NCI-H345 (cell line): Measurements from ENCODE around the gene MAST4.
"Not testable (repeated sequence)": the region's sequence is repeated elsewhere in the genome, so short reads cannot be mapped to it uniquely, and the experiment has no call there.

Experiments
- DNase-seq: peaks from one replicate; lab custom pipeline; 2025; lab: John Stamatoyannopoulos, UW

The MAST4 gene

DNA sequence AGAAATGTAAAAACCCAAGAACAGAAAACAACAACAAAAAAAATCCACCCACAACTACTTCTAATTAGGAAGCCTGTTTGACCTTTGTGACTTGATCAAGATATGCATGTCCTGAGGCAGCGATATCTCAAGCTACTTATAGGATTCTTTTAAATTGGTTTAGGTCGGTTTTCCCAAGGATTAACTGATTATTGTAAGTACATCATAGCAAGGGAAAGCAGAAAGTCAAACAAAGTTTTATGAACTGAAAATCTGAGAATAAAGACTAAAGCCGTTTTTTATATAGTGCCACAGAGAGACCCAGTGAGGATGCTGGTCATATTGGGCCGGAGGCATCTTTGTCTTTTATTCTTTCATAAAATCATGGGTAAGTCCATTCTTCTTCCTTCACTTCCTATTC is 528.4 kb downstream of the MAST4 start:
- DNase-seq: no peak

DNA sequence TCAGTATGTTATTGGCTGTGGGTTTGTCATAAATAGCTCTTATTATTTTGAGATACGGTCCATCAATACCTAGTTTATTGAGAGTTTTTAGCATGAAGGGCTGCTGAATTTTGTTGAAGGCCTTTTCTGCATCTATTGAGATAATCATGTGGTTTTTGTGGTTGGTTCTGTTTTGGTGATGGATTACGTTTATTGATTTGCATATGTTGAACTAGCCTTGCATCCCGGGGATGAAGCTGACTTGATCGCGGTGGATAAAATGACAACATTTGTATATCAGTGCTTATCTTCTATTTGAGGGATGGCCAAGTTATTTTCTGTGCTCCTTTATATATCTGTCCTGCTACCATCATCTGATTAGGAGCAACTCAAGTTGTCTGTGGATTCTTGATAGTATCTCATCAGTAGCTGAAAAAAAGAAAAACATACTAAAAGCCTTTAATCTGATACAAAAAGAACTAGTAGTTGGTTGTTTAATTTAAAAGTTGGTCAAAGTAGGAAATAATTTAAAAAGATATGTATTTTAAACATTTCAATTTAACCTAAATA is 531.2 kb downstream of the MAST4 start:
- DNase-seq: not testable (repeated sequence)

DNA sequence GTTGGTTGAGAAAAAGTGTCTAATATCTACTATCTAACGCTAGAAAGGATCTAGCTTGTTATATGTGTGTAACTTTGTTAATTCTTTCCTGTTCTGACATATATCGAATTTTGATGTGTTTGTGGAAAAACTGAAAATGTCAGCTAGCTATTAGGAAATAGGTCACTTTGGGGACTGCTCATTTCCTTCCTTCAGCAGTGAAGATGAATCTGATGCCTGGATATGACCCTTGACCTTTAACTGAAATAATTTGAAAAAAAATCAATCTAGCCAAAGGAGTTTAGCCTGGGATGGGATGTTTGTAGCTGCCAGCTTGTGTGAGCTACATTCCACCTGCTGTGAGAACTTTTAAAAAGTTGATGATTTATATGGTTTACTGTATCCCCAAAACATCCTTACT is 533.6 kb downstream of the MAST4 start:
- DNase-seq: no peak

DNA sequence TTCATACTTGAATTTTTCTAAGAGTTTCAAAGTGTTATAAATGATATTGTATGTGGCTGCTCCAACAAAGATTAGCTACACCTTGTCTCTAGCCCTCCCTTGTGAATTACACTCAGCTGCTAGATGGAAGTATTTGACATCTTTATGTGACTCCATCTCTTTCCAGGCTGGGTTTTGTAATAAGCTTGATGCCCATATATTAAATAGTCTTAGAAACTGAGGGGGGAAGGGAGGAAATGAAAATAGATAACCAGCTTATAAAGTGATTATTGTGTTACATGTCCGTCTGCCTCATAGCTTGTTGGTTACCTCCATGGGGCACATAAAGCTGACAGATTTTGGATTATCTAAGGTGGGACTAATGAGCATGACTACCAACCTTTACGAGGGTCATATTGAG is 537.0 kb downstream of the MAST4 start:
- DNase-seq: peak; percentile 9

DNA sequence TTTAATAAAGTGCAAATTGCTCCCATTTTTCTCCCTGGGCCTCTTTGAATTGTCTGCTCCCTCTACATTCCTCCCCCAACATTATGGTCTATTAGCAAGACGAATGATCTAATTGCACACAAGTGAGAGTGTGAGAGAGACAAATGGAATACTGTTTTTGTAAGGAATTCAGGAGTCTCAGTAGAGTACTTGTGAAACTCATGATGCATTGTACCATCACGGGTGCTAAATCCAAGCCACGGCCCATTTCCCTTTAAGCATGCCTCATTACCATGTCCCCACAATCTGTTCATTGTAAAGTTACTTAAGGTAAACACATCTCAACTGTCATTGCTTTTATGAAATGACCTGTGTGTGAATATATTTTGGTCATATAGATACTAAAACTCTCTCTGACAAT is 537.6 kb downstream of the MAST4 start:
- DNase-seq: peak; percentile 88

DNA sequence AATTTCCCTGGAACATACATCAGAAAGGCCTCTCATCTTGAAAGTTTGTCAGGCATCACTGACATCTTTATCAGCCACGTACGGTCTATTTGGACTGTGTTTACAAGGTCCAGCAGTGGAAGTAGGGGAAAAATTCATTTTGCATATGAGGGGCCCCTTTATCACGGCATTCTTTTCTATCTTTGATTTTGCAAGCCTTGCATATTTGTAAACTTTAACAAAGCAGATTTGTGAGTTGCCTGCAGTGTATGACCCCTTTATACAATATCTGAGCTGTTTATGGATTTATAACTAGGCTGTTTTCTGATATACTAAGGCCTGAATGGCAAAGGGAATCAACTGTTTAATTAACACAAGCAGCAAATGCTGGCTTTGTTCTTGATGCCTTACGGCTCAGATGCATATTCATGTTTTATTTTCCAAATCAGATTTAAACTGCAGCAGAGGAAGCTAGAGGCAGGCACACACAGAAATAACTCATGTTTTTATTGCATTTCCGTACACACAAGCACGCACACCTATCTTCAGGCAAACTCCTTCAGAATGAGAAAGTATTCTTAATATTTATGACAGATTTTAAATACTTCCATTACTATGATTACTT is 539.3 kb downstream of the MAST4 start:
- no peak for DNase-seq

DNA sequence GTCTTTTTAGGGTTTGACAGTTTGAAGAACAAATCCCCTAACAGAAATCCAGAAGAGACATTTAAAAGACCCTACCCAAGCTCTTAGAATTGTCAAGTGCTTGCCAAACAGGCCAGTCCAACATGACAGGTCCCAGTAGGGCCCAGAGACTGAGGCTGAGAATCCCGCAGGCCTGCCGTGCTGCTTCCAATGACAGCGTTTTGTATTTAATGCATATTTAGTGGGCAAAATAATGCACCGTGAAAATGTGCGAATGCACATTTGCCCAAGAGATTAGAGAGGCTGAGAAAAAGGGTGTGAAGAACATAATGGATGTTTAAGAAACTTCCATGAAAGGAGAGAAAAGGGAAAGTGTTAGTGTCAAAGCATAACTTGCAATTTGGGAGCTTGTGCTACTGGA is 542.8 kb downstream of the MAST4 start:
- DNase-seq: no peak

DNA sequence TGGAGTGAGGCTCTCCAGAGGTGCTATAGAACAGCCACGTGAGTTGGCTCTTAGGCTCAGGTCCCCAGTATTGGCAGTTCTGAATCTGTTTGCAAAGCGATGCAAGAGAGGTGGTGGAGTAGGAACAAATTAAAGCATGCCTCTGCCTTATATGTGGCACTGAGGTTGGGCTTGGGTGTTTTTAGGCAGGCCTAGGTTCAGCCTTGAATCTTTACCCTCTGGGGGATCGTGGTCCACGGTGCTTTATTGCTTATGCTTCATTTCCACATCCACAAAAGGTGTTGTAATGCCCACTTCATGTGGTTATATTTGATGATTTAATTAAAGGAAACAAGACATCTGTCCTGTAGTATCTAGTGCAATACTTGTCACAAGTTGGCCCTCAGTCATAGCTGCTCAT is 544.2 kb downstream of the MAST4 start:
- no peak for DNase-seq

DNA sequence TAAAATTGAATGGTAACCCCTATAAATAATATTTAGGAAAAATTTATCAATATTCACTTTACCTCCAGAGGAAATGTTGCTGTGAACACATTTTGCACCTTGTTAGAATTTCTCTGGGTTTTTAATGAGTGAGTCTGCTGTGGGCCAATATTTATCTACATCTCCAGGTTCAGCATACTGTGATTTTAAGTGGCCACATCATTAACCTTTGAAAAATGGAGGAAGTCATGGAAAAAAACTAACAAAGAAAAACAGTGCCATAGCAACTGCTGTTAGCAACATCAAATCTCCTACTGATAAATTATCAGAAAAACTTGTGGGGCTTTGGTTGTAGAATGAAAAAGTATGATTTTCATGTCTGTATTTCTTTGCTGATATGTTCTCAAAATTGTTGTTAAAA is 545.5 kb downstream of the MAST4 start:
- peak; percentile 17 for DNase-seq

DNA sequence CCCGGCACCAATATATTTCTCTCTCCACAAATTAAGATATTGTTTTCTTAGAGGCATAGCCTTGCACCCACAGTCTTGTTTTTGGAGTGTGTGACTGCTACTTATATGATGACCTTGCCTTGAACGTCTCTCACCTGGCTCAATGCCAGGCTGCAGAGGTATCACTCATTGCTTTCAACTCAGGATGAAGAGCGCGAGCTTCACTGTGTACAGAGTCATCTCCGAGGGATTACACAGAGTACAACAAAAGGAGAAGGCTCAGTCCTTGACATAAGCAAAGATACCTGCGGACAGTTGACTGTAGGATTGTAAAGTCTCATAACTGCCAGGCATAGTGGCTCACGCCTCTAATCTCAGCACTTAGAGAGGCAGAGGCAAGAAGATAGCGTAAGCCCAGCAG is 546.6 kb downstream of the MAST4 start:
- DNase-seq: peak; percentile 42

DNA sequence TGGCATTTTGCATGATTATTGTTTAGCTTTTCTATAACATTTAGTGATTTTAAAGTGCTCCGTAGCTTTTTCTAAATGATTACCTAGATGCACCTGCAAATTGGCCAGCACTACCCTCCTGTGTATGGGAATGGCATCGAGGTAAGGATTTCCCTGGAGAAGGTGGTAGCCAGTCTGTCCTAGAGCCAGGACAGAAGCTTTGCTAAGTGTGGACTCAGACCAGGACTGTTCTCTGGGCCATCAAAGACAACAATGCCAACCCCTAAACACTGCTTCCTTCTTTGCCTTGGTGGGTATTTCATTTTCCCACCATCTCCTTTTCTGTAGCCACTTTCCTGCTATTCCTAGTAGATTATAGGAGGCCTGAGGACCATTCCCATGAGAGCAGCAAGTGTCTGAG is 547.4 kb downstream of the MAST4 start:
- DNase-seq: no peak

DNA sequence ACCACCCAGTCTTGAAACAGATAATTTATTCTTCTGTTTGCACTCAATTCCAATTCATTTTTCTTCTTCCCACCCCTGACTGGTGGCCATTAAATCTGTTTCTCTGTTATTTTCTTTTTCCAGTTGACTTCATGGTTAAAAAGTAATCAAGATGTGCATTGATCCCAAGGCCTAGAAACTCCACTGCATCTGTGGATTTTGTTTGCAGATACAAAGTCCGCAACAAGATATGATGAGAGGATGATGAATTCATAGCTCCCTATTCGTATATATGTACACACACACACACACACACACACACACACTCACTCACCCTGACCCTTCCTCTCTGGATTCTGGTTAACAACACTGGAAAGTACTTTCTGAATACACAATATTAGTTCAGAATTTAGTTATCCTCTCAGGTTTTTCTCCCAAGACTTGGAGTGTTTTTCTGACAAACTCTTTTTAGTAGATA is 548.0 kb downstream of the MAST4 start:
- DNase-seq: no peak

DNA sequence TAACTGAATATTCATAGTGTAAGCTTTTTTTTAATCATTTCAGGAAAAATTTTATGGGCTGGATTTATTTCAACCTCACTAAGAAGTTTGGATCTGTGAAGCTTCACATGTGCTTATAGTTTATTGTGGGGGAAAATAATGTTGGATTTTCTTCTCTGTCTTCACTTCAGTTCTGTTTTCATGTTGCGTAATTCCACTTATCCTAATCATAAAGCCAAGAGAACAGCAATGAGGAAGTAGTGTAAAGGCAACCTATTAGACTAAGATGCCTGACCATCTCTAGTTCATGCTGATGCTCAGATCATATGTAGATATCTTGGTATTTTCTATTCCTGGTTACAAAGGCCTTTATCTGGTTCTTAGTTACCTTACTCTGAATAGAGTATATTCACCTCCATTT is 550.4 kb downstream of the MAST4 start:
- no peak for DNase-seq

DNA sequence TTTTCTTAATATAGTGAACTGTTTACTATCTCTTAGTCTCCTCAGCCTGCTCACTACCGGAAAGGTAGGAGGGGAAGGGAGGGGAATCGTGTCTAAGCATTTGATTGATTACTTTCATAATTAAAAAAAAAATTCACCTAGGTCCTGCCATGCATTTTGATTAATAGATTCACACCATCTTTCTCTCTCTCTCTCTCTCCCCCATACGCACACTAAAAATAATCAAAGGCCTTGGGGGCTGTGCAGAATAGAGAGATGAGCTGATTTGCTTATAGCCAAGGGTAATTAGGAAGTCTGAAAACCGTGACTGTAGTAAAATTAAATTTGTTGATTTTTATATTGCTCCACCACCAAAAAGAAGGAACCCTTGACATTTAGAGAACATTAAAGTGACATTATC is 550.8 kb downstream of the MAST4 start:
- DNase-seq: no peak

DNA sequence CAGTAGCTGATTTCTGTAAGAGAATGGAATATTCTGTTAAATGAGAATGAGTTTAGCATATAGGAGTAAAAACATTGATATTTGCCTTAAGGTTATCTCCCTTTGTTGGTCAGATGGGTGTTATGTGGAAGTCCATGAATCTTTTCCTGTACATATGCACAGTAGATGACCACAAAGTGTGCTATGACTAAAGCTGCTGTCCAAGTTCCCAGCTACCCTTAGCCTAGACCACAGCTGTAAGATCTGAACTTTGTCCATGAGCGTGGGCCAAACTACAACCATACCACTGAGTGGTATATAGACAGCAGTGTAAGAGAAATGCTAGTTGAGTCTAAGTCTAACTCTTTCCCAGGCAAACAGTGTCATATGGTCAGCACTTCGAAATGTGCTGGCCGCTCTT is 551.6 kb downstream of the MAST4 start:
- DNase-seq: no peak

DNA sequence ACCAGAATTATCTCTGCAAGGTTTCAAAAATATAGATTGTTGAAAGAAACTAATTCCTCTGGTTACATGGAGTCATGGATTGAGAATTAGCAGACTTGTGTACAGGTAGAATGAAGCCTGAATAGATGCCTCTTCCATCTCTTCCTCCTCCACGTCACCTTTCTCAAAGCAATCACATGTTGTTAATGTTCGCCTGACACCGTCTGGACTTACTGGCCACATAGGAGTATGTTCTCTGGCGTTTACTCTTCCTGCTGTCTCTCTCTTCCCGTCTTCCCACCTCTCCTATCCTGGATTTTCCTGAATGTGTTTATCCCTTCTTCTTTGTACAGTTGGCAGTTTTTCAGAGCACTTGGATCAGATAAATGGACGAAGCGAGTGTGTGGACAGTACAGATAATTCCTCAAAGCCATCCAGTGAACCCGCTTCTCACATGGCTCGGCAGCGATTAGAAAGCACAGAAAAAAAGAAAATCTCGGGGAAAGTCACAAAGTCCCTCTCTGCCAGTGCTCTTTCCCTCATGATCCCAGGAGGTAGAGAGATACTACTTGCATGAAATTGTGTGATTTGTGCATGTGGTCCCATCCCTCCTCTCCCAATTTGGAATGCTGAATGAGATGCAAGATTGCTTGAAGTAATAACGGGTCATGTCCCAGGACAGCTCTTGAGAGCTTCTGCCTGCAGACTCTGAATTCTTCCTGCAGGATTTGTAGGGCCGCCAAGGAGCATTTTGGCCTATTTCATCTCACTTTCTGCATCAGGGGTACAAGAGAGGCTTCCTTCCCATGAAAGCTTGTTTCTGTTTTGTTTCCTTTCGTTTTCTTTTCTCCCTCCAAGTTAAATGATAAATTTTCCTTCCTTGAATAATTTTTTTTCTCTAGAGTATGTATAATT is 553.1 kb downstream of the MAST4 start:
- no peak for DNase-seq

DNA sequence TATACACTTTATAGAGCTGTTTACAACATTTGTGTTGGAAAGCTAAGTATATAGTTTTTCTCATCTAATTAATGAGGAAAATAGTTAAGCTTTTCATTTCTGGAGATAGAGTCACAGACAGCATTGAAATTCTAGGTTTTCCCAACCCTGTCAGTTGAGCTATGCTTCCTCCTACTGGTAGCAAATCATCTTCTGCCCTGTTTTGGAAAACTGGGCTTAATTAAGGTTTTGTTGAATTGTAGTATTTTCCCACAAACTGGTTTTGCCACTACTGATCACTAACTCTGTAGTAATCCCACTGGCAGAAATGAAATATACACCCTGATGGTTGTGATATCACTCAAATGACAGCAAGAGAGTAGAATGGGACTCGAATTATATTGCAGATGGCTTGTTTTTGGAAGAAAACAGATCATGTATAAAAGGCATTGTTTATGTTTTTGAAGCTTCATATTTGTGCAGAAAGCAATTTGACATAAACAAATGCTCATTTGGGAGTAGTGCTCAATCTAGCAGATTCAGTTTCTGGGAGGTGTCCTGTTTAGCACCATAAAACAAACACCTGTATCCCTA is 553.8 kb downstream of the MAST4 start:
- no peak for DNase-seq

DNA sequence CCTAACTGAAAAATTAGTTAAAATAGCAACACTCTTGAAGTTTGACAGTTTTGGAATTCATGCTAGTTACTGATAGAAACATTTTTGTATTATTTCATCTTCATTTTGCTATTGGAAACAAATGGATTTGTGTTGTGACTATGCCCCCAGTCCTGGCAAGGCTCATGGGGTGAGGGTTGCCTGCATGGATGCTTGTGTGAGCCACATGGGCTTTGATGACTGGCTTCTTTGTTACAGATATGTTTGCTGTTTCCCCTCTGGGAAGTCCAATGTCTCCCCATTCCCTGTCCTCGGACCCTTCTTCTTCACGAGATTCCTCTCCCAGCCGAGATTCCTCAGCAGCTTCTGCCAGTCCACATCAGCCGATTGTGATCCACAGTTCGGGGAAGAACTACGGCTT is 556.2 kb downstream of the MAST4 start:
- no peak for DNase-seq

DNA sequence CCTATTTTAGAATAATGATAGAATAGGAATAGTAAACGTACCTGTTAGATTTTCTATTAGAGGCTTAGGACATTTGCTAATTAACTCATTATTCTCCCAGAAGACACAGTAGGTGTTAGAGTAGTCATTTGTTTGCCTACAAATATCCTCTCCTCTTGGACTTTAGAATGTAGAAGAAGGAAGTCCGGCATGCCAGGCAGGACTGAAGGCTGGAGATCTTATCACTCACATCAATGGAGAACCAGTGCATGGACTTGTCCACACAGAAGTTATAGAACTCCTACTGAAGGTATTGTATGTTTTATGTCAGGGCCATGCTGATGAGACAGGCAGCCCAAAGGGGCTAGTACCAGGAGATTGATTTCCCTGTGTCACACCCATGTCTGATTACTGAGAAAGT is 557.1 kb downstream of the MAST4 start:
- DNase-seq: no peak

DNA sequence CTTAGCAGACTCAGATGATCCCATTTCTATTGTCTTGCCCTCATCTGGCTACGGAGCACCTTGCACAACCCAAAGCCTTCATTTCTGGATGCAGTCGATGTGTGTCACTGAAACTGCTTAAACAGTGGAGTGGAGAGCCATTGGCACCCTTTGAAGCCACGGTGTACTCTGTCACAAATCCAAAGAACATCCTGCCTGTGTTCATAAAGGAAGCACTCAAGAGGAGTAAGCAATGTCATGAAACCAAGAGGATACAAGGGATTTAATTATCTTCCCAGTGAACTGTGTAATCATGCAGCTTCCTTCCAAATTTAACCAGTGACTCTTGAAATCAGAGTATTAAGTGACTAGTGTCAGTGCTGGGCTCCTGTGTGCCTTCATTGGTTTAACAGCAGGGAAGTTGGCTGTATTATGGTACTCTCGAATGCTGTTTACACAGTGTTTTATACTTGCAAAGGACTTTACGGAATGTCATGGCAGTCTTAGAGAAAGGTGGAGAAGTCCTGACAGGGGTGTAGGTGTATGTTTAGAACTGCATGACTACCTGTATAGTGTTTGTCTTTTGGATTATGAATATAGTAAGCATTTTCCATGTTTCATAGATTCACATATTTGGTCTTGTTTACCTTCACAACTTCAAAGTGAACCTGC is 558.5 kb downstream of the MAST4 start:
- DNase-seq: peak; percentile 77

DNA sequence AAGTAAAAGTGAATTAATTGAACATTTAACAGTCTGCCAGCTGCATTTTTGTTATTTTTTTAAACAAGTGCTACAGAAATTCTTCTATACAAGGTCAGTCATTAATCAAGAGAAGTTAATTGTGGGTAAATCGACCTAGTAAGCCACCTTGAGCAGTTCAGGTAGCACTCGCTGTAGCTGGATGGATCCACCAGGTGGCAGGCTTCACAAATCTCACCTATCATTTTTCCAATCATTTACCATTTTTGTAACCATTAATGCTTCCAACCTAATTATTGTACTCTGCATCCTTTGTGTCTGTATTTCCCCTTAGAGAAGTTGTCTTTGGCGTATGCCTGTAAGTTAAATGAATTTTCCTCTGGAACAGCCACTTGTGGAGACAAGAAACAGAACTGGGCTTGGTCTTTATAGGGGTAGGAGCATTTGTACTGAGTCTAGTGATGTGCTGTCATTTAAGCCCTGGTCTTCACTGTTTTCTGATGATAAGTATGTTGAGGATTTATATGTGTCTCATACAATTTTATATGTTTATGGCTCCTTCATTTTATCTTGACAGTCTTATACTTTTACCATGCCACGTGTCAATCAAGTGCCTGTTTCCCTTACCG is 560.9 kb downstream of the MAST4 start:
- peak; percentile 12 for DNase-seq

DNA sequence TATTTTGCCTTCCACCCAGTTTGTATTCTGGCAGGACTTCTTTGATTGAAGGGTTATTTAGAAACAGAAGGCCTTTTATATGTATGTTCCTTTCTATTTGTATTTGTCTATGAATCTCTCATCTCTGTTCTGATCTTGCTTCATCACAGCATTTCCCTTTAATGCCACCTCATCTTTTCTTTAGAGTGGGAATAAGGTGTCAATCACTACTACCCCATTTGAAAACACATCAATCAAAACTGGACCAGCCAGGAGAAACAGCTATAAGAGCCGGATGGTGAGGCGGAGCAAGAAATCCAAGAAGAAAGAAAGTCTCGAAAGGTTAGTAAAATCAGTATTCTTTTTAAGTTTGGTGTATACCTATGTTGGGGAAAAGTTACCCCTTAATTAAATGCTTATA is 564.1 kb downstream of the MAST4 start:
- no peak for DNase-seq
